Stimulated activated CD4-positive, alpha-beta T cell treated with anti-CD3 and anti-CD28 coated beads, Interleukin-2, amount 100 ng/mL, for 24 hours (primary cell): ENCODE results near the gene LTBR.

Experiments used
- DNase-seq, 2 donors: peaks; one replicate each; pipeline ENCODE4 v3.0.0-alpha.2; 2020

The LTBR gene

DNA sequence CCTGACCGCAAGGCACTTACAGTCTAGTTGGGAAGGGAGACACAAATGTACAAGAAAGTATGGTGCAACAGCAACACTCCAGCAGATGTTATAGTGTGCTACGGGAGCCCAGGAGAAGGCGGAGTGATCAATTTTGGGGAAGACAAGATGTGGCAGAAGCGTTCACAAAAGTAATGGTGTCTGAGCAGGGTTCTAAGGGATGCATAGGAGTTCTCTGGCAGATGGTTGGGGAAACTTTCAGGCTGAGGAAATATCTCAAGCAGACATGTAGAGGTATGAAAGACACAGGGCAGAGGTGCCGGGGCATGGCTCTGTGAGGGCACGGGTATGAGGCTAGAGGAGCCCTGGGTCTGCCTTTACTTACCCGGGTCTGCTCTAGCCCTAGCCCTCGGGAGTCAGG is 37.0 kb upstream of the LTBR start:
- no peak for DNase-seq

DNA sequence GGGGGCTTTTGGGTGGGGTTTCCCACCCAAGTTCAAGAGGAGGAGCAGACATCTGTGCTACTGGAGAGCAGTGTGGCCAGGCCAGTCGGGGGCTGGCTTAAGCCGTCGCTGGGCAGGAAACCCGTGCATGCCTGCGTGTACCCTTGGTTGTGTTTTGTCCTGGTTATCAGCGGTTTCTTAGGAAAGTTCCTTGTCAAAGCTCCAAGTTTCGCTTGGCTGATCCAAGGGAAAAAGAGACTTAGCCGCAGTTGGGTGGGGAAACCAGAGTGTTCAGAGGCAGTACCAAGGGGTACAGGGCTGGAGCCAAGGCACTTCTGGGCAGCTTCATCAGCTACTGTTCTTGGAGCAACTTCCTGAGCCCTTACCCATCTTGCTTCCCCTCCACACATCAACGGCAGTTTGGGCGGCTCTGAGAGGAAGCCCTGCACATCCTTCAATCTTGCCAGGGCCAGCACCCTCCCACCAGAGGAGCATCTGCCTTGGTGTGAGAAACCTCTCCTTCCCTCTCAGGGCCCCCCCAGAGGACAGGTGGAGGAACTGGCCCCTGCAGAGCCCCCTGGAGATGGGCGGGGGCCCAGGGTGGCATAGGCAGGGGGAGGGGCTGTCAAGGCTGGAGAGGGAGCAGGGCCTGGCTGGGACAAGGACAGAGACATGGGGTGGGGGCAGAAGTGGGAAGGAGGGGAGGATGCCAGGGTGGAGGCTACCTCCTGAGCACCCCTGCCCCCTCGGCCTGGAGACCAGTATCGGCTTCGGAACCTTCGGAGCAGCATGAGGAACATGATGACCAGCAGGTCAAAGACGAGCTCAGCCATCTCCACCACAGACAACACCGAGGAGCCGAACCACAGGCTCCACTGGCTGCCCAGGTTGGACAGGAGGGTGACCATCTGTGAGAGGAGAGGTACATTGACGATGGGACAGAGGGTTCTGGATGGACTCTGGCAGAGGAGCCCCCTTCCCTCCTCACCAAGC is 36.3 kb upstream of the LTBR start:
- DNase-seq = no peak

GRCh38 chr12:6351622-6352021 is 32.3 kb upstream of the LTBR start:
- no peak for DNase-seq

GRCh38 chr12:6352193-6353173 is 31.5 kb upstream of the LTBR start:
- no peak for DNase-seq

- DNase-seq = no peak
These were observed 29.2 kb upstream of the LTBR start for GRCh38 chr12:6354495-6355393.

DNA sequence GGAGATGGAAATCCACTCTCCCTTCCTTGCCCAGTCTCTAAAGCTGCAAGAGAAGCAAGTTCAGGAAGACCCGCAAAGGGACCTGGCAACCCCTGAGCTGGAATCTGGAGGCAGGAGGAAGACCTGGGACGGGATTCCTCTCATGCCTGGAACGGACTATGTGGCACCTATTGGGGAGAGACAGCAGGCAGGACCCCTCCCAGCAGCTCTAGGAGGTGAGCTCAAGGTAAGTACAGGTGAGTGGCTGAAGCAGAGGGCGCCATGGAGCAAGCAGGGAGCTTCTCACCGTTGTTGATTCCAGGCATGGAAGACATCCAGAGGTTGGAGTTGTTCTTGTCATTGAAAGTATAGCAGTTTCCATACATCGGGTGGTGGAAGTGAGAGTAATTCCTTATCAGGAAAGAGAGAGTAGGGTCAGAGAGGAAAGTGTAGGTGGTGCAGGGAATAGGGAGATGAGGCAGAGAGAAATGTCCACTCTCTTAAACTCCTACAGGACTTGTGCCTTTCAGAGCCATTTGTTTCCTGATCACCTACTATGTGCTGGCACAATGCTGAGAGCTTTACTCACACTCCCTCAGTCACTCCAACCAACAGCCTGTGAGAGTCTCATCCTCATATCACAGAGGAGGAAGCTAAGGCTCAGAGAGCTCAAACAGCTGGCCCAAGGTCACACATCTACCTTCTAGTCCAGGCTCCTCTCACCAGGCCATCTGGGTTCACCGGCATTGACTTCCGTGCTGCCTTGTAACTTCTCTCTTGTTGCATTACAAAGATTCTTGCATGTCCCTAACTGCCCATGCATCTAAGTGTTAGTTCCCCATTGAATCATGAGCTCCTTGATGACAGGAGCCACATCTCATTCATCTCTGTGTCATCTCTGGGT is 28.2 kb upstream of the LTBR start:
- no peak for DNase-seq

DNA sequence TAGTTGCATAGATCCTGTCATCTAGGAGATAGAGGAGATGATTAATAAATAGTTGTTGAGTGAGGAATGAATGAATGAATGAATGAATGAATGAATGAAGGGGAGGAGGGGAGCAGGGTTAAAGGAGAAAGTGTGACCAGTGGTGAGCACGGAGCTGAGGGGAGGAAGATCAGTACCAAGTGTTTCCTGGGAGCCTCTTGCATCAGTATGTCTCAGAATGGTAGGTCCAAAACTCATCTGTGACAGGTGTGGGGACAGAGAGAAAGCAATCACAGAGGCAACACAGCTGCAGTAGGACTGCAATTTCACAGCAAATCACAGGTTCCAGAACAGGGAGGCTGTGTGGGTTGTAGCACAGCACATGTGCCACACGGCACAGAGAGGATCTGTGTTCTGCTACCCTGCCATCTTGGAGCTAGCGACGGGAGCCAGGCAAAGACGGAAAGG is 27.6 kb upstream of the LTBR start:
- DNase-seq = no peak

DNA sequence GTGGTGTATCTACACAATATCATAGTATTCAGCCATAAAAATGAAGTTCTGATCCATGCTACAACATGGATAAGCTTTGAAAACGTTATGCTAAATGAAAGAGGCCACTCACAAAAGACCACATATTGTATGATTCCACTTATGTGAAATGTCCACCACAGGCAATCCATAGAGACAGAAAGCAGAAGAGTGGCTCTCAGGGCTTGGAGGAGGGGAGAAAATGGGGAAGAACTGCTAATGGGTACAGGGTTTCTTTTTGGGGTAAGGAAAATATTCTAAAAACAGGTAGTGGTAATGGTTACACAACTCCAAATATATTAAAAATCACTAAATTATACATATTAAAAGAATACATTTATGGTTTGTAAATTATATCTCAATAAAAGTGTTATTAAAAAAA is 25.1 kb upstream of the LTBR start:
- DNase-seq = no peak

DNA sequence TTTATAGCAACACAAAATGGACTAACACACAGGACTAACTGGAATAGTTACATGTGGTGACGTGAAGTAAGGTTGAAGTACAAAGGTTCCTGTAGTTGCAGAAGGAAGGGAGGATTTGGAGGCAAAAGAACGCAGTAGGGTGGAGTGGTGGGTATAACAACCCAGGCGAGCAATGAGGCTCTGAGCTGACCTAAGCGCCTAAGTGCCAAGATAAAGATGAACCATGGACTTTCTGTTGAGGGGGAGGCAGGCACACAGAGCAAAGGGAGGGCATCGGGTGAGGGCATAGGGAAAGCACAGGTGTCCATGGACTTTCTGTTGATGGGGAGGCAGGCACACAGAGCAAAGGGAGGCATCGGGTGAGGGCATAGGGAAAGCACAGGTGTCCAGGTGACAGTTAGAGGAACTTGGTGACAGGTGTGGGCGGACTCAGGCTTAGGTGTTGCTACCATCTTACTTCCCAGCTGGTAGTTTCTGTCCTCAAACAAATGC is 23.8 kb upstream of the LTBR start:
- DNase-seq = no peak

GRCh38 chr12:6360578-6361490 is 23.1 kb upstream of the LTBR start:
- DNase-seq = no peak

GRCh38 chr12:6361834-6362233 is 22.1 kb upstream of the LTBR start:
- DNase-seq = no peak

- DNase-seq = no peak
These were observed 21.6 kb upstream of the LTBR start for GRCh38 chr12:6362403-6362802.

DNA sequence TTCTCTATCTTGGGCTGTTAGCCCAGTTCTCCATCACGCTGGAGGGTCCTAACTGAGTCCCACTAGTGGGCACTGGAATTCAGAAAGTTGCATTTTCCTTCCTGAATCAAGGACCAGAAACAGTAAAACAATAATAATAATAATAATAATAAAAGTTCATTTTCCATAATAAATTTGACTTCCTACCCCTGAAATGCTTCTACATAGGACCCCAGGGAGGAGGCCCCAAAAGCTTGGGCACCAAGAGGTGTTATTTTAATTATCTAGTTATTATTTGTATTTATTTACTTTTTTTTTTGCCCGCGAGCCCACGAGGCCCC is 21.0 kb upstream of the LTBR start:
- DNase-seq = no peak

DNA sequence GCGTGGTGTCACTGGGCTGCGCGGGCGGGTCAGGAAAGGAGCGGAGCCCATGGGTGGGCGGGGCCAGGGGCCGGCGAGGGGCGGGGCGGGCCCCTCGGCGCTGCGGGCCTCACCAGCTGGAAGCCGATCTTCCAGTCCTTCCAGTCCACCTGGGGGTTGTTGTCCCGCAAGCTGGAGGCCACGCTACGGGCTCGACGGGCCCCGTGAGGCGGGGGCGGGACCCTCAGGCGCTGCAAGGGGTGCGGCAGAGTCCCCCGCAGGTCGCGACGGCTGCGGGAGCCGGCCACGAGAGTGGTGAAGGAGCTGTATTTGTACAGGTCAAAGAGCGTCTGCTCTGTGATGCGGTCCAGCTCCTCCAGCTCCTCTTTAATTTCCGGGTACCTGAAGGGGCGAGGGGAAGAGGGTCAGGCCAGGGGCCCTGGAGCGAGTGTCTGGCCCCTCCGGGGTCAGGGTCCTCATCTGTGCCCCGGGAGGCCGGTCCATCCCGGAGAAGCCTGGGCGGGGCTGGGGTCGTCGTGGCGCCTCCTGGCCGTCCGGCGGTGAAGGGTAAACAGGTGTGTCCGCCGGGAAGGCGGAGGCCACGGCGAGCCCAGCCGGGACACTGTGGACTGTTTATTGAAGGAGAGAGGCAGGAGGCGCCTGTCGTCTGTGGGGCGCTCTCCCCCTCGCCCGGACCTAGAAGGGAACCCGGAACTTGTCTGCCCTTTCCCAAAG is 20.5 kb upstream of the LTBR start:
- peak; percentile 72 to 79 for DNase-seq

DNA sequence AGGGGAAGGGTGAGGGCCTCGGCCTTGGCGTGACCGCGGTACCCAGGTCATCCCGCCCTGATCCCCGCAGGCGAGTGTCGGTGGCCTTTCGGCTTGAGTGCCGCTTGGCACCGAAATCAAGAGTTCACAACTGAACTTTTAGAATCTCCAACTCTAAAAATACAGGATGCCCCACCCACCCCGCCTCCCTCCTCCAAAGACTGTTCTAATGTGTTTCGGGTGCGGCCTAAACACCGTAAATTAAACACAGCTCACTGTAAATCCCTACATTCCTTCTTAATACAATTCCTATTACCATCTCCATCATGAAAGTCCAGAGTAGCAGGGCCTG is 20.0 kb upstream of the LTBR start:
- peak in 1 of 2 donors; percentile 30 for DNase-seq

GRCh38 chr12:6367065-6367968 is 16.6 kb upstream of the LTBR start:
- peak; percentile 36 to 38 for DNase-seq

DNA sequence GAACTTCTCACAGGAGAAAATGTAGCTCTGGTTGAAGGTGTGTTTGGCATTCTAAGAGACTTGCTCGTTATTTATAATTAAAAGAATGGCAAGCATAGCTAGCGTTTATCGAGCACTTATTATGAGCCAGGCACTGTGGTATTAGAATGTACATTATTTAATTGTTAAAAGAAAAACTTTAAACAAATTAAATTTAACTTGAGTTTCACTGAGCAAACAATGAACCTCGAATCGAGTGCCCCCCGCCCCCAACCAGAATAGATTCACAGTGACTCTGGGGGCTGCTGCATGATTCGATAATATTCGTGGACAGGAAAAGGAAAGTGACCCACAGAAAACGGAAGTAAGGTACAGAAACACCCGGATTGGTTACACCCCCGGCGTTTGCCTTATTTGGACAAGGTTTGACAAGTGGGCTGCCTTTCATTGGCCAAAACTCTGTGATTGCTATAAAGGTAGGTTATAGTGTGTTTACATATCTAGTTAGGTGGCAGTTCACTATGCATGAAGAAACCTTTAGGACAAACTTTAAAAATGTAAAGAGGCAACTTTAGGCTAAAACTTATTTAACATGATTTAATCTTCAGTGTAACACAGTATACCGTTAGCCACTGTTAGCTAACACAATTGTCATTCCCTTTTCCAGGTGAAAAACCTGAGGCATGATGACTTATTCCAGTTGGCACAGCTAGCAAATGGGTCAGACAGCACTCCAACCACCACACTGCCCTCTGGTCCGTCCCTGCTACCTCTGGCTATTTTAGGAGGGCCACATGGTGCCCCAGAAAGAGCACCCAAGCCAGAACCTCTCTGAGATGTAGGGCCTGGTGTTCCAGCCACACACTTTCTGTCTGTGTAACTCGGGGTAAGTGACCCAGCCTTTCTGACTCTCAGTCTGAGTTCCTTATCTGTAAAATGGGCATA is 15.7 kb upstream of the LTBR start:
- no peak for DNase-seq
